GM21367 (cell line): ENCODE measurements around the gene ZEB2.

Experiments used
- ATAC-seq: cut with Tn5 transposase; IDR thresholded peaks from one replicate; pipeline ENCODE4 v1.9.1; 2021; ENCODE audit not compliant: unreplicated experiment

The ZEB2 gene

DNA sequence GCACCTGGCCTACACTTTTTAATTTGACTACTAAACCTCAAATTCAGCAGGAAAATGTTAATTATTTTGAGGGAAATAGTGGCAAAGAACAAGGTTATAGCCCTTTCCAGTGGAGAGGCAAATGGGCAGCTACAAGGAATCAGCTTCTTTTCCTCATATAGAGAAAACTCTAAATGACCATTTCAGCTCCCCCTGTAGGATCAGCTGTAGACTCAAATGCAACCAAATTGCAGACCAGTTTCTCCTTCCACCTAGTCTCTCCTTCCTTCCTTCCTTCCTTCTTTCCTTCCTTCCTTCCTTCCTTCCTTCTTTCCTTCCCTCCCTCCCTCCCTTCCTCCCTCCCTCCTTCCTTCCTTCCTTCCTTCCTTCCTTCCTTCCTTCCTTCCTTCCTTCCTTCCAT is 158.2 kb downstream of the ZEB2 start:
- no peak for ATAC-seq

DNA sequence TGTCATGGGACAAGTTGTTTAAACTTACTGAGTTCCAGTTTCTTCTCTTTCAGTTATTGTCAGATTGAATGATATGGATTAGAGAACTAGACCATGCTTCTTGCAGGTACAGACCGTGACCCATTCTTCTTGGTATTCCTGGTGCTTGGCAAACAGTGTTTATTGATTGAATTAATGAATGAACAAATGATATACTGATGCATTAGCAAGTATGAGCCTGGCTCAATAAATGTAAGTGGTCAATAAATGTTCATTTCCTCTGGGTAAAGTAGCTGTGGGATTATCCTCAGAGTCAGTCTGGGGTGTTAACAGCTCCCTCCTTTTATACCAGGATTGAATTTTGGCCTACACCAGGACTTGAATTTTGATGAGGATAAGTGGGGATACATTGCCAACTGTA is 160.2 kb downstream of the ZEB2 start:
- no peak for ATAC-seq

DNA sequence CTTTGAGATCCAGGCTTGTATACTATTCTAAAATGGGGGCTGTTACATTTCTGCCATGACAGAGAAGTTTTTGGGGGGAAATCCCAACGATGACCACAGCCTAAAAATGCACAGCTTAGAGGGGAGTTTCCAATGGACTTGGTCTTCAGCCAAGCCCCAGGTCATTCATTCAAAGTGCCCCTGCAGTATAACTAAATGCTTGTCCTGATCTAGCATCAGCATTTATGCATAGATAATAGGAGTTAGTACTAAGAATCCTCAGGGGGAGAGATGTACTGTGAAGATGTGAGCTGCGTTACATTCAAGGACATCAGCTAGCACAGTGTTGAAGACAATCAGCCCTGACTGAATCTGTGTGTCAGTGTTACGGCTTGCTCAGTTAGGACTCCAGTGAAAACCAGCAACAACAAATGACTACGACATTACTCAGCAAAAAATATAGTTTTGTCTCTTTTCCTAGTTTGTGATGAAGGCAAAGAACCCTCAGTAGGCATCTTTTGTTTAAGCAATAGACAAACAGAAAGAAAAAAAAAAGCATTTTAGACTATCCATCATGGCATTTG is 160.9 kb downstream of the ZEB2 start:
- ATAC-seq = peak; percentile 58

DNA sequence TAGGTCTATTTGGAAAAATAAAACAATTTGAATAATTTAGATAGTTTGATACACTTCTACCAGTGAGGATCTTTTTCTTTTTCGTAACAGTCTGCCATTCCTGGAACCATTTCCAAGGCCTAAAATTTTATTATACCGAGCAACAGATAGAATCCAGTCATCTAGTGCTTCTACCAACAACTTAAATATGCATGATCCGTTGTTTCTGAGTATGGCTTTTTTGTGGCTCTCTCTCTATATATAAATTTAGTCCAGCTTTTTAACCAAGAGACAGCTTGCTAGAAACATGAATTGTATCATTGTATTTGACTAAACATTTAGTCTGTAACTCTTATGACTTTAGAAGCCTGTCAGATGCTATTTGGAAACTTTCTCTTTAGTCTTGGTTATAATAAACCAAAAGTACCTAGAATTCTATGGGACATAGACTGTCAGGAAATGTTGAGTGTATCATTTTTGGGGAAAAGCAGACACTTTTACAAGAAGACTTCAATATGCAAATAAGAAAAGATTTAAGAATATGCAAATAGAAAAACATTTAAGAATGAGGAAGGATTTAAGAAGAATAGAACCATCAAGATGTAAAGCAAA is 161.4 kb downstream of the ZEB2 start:
- ATAC-seq = peak; percentile 4

DNA sequence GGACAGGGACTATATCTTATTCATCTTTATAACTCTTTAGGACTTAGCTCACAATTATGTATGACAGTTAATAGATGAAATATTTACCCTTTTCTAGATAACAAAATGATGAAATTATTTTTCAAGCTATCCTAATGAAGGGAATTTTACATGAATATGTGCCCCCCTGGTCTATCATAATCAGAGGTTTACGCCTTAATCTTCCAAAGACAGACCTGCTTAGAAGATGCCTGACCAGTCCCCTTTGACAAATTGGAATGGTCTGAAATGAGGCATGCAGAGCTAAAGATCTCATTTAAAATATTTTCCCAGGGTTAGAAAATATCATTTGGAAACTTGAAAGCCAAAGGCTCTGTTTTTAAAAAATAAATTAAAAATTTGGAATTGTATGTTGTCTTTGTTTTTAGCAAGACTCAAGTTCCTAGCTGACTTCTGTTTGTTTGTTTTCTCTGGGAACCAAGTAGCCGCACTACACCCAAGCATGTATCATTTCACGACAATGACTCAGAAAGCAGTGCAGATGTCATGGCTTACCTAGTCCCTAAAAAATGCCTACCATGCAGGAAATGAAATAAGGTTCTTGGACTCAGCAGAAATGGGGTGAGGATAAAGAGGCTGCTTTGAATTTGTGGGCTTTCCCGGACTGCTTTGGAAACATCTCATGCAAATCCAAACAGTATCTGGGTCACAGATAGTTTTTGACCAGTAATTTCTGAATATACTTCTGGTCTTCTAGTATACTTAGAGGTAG is 162.1 kb downstream of the ZEB2 start:
- peak; percentile 65 for ATAC-seq

DNA sequence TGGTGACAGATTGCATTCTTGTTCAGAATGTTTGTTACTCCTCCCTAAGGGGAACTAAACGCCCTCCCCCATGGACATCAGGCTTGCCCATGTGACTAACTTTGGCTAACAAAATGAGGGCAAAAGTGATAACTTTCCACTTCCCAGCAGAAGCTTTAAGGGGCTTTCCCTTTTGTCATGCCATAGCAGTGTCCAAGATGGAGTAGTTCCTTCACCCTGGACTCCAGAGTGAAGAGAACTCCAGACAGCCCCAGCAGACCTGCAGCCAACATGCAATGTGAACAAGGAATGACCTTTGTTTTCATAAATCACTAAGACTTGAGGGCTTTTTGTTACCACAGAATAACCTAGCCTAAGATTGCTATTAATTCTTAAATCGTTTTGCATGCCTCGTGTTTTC is 163.5 kb downstream of the ZEB2 start:
- ATAC-seq = no peak

DNA sequence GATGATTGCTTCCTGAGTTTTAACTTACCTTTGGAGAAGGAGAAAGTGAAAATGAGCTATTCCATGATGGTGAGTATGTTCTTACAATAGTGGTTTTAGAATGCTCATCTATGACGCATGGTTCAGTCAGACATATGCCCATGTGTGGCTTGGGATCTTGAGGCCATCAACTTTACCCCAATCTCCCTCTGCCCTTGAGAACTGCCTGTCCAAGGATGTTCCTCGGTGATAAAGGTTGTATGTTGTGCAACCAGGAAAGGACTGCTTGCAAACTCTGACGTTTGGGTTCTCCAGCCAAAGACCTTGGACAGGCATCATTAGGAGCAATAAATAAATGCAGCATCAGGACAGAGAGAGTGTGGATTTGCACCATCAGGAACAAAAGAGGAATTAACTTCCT is 165.0 kb downstream of the ZEB2 start:
- ATAC-seq = no peak

DNA sequence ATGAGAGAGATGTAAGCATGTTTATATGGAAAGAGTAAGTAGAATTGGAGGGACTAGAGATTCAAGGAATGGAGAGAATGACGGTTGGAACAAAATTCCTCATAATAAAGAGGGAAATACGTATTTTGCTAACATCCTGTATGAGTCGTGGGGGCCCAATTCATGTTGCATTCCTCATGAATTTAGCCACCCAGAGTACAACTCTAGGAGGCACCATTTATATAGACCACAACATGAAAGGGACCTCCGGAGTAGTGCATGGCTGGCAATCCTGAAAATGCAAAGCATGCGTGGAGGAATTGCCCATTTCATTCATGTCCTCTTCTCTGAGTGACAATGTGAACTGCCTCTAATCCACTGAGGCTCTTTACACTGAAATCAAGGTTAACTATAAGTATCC is 168.2 kb downstream of the ZEB2 start:
- no peak for ATAC-seq

DNA sequence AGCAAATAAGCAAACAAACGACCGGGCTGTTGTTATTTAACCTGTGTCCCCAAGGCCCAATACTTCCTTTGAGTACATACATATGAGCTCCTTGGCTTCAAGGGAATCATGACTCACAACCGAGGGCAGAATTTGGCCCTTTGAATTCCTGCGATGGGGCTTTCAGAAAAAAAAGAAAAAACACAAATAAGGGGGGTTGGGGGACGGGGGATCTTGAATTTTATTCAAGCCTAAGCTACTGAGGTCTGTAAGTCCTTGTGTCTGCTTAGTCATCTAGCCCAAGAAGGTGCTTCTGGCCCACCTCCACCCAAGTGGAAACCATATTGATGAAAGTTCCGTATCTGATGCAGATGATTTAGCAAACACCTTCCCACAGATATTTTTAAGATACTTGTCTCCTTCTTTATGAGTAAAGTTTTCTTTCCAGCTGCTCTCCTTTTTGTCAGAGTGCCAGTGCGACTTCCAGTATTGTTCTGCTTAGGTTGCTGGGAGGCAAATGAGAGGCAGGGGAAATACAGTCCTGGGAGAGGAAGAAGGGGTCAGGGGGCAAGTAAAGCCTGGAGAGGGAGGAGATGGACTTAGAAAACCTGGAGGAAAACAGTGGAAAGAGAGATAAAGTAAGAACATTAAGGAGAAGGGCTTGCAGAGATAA is 169.6 kb downstream of the ZEB2 start:
- ATAC-seq = no peak

DNA sequence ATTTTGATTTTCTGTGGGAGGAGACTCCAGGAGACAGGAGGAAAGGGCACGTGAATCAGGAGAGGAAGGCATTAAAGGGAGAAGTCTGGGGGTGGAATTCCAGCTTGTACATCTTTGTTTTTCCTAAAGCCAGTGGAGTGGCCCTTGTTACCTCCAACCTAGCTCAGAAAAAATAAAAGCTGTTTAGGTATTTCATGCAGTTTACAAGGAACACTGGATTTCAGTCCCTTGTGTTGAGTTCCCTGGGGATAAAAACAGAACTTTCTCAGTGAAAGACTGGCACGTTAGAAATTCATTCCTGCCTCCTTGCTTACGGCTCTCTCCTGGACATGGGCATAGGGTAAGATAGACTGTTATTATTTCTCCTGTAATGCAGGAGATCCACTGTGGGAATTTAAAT is 170.2 kb downstream of the ZEB2 start:
- no peak for ATAC-seq

DNA sequence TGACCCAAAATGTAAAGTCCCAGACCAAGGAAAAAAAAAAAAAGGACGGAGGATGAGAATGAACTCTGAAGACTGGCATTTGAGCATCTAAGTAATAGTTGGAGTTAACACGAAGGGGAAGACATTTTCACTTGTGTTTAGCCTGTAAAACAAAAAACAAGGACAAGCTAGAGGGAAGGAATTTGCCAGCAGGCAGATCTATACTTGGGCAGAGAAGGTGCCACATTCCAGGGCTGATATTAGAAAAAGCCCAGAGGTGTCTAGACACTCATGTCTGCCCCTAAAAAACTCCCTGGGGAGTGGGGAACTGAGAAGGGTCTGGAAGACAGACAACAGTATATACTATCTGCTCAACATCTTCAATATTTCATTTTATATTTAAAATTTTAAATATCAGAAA is 171.1 kb downstream of the ZEB2 start:
- no peak for ATAC-seq

DNA sequence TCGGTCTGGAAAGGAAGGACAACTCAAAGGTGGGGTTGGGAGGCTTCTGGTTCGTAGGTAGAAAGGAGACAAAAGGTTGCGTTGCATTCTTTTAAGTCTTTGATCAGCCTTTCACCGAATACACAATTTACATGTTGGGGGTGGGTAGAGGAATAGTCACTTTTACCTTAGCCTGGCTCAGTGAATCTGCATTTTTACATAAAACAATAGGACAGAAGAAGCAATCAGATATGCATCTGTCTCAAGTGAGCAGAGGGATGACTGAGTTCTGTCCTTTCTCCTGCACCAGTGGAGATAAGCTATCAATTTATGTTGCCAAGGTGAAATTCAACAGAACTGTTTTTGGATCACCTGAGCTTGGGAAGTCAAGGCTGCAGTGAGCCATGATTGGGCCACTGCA is 173.7 kb downstream of the ZEB2 start:
- no peak for ATAC-seq

DNA sequence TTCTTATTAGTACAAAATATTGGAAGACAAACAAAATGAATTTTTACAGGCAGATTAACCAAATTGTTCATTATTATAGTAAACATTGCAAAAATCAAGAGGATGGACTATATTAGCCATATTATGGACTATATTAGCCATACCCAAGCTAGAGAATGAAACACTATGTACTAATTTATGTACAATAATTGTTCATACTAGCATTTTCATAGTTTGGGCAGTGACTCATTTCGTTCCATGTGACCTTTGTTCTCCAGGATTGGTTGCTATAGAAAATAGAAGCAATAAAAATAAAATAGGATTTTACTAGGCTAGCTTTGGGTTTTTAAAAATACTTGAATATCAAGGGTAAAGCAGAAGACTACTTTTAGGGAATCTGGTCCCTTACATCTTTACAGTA is 176.8 kb downstream of the ZEB2 start:
- ATAC-seq = no peak

DNA sequence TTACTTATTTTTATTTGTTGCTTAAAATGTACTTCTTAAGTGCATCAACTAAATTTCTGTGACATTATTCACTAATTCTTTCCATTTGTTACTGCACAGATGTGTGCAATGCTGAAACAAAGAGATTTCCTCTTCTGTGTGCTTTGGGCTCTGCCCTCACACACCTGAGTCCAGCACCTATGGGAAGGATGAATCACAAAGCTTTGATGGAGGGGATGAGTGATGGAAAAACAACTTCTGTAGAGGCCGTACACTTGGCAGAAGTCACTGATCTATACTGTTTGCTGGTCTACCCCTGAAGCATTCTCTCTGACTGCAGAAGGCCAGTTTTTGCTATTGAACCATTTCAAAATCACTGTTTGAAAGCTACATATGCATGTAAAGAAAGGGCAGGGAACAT is 178.4 kb downstream of the ZEB2 start:
- no peak for ATAC-seq

DNA sequence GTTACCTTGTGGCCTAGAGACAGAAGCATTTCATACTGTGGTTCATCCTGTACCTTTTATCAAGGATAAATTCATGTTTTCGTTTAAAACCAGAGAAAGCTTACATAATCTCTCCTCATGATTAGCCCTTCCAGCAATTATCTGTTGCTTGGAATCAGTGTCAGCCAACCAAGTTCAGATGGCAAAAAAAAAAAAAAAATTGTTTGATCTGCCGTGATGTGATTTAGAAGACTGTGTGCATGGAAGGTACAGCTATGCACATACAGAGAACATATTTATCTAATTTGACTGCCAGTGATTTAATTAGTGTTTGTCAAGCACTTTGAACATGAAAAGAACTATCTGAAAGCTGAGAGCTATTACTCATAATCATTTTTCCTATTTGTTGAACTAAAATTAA is 180.9 kb downstream of the ZEB2 start:
- no peak for ATAC-seq

DNA sequence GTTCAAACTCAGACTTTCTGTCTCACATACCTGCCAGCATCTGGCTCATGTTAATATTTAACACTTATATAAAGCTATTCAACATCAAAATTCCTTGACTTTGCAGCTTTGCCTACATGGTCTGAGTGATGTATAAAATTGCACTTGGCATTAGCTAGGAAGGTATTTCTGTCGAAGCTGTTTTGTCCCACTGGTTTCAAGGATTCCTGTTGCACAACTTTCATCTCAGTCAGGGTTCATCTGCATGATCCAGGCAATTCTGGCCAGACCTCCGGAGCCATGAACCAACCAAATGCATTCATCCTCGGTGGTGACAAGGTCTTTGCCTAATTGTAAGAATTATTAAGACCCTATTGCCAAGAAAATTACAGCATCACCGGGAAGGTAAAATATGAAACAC is 185.4 kb downstream of the ZEB2 start:
- no peak for ATAC-seq
